ENCODE measurements around the gene ZKSCAN5. TPM values are rescaled to one million over a fixed set of nuclear protein-coding genes. Genes with fewer than 3 reads are reported as not detected.

ZKSCAN5 gene
- polyA plus RNA-seq, 3 donors = 1.6 to 2.9 (median 2.2) TPM

- no peak for TF ChIP-seq CTCF (IDR thresholded peaks at IDR 0.05)
- Histone ChIP-seq H3K4me2 (replicated peaks; ENCODE audit: extremely low read depth, low read length, poor library complexity, severe bottlenecking) (peak overlapping the region; percentile 41), H3K27me3 (ENCODE audit: control insufficient read depth in 2 of 2, insufficient read depth in 2 of 2, low read length in 2 of 2) (no peaks in the 10 kb centered on the region), H3K4me1 (ENCODE audit: control insufficient read depth in 1 of 2, insufficient read depth in 2 of 2, low read length in 2 of 2) (peaks cover 17 to 26% of the 10 kb centered on the region in 2 donors), H3K27ac (ENCODE audit: low read depth in 1 of 2, low read length in 2 of 2) (peak overlapping the region; percentile 44 to 66), H3K9ac (ENCODE audit: insufficient read depth, low read length, poor library complexity, severe bottlenecking) (peak overlapping the region; percentile 37), H4K20me1 (ENCODE audit: insufficient read depth, low read length) (no peaks in the 10 kb centered on the region), H3K9me3 (replicated peaks in 1 of 2; ENCODE audit: control insufficient read depth in 1 of 2, insufficient read depth in 1 of 2, low read length in 2 of 2) (no peaks in the 10 kb centered on the region), H3K4me3 (replicated peaks in 1 of 3; ENCODE audit: low read depth in 2 of 3, low read length in 3 of 3) (peak overlapping the region in 1 of 3 experiments; percentile 29), H3K79me2 (ENCODE audit: insufficient read depth, low read length) (peaks cover 48% of the 10 kb centered on the region), H3K36me3 (replicated peaks in 1 of 2; ENCODE audit: control insufficient read depth in 1 of 2, insufficient read depth in 2 of 2, low read length in 2 of 2) (peaks cover 6 to 25% of the 10 kb centered on the region in 2 donors), H2AFZ (ENCODE audit: insufficient read depth, low read depth, low read length, poor library complexity, severe bottlenecking) (no peak overlapping the region)
- WGBS (ENCODE audit: insufficient coverage) = 61% methylated on average over 8 of the region's 15 CpGs
- H3K9me3 Mint-ChIP-seq = peaks cover 0 to 2% (median 0%) of the 10 kb centered on the region in 7 donors
- no peak for DNase-seq
- peaks cover 0 to 2% (median 0%) of the 10 kb centered on the region in 3 donors for H3K27me3 Mint-ChIP-seq (ENCODE audit: low read depth in 3 of 3)
- intact Hi-C loops (cut with micrococcal nuclease) = no loop called here
- peak overlapping the region; percentile 20 to 60 for H3K4me3 Mint-ChIP-seq
- H3K4me1 Mint-ChIP-seq = peaks cover 21% of the 10 kb centered on the region
- H3K36me3 Mint-ChIP-seq = peaks cover 24 to 48% of the 10 kb centered on the region in 2 donors
- peak overlapping the region in 6 of 7 donors; percentile 56 to 87 (median 76) for H3K27ac Mint-ChIP-seq
Observed at GRCh38 chr7:99478464-99479440, 25.7 kb upstream of the ZKSCAN5 start.

GRCh38 chr7:99485094-99485493 lies 19.4 kb upstream of the ZKSCAN5 start:
- Histone ChIP-seq H3K4me2 (replicated peaks; ENCODE audit: extremely low read depth, low read length, poor library complexity, severe bottlenecking) (no peak overlapping the region), H3K4me1 (ENCODE audit: control insufficient read depth in 1 of 2, insufficient read depth in 2 of 2, low read length in 2 of 2) (no peaks in the 10 kb centered on the region), H4K20me1 (ENCODE audit: insufficient read depth, low read length) (peaks cover 8% of the 10 kb centered on the region), H3K9me3 (replicated peaks in 1 of 2; ENCODE audit: control insufficient read depth in 1 of 2, insufficient read depth in 1 of 2, low read length in 2 of 2) (no peaks in the 10 kb centered on the region), H2AFZ (ENCODE audit: insufficient read depth, low read depth, low read length, poor library complexity, severe bottlenecking) (no peak overlapping the region), H3K79me2 (ENCODE audit: insufficient read depth, low read length) (no peaks in the 10 kb centered on the region), H3K4me3 (replicated peaks in 1 of 3; ENCODE audit: low read depth in 2 of 3, low read length in 3 of 3) (no peak overlapping the region), H3K27ac (ENCODE audit: low read depth in 1 of 2, low read length in 2 of 2) (no peak overlapping the region), H3K9ac (ENCODE audit: insufficient read depth, low read length, poor library complexity, severe bottlenecking) (no peak overlapping the region), H3K27me3 (ENCODE audit: control insufficient read depth in 2 of 2, insufficient read depth in 2 of 2, low read length in 2 of 2) (no peaks in the 10 kb centered on the region), H3K36me3 (replicated peaks in 1 of 2; ENCODE audit: control insufficient read depth in 1 of 2, insufficient read depth in 2 of 2, low read length in 2 of 2) (peaks cover 17 to 55% of the 10 kb centered on the region in 2 donors)
- WGBS (ENCODE audit: insufficient coverage) = 96% methylated on average over 2 of the region's 5 CpGs
- Mint-ChIP-seq H3K4me1 (no peaks in the 10 kb centered on the region), H3K27me3 (ENCODE audit: low read depth in 3 of 3) (no peaks in the 10 kb centered on the region), H3K27ac (peak overlapping the region in 2 of 7 donors; percentile 1 to 41), H3K9me3 (peaks cover 0 to 3% (median 0%) of the 10 kb centered on the region in 7 donors), H3K36me3 (peaks cover 32 to 58% of the 10 kb centered on the region in 2 donors), H3K4me3 (no peak overlapping the region)
- intact Hi-C loops (cut with micrococcal nuclease) = no loop called here
- no peak for DNase-seq
- TF ChIP-seq CTCF (IDR thresholded peaks at IDR 0.05) = no peak

All from CD14-positive monocyte (primary cell).